CD1c-positive myeloid dendritic cell (primary cell): ENCODE results near the gene PEX5.

Experiments used
- DNase-seq: peaks from one replicate; pipeline ENCODE4 v3.0.0-alpha.2; 2016; ENCODE audit errors: extremely low spot score

Gene PEX5

DNA sequence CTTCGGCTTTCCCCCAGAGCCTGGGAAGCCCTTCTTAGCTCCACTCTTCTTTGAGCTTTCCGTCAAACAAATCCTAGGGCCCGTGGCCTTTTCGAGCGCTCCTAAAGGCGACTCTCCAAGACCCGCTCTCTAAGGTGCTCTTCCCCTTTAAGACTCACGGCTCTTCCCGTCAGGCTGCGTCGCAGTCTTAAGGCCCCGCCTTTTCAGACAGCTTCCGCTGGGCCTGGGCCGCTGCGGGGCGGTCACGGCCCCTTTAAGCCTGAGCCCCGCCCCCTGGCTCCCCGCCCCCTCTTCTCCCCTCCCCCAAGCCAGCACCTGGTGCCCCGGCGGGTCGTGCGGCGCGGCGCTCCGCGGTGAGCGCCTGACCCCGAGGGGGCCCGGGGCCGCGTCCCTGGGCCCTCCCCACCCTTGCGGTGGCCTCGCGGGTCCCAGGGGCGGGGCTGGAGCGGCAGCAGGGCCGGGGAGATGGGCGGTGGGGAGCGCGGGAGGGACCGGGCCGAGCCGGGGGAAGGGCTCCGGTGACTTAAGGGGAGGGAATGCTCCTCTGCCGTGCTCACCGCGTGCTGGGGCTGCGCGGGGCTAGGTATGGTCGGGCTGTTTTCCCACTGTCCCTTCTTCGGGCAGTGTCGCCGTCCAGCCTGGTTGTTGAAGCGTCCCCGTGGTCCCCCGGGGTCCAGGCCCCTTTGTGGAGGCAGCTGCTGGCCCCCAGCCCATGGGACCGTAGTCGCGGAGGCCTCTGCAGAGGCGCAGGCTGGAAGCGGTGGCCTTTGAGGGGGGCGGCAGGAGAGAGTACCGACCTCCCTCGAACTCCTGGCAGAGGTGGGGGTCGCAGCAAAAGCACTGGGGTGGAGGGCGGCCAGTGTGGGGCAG lies at the start of gene PEX5:
TSS of gene PEX5 (plus strand) at position 289 of the 870 bp plus-strand sequence. CDS start 692 bp downstream, outside the sequence.
- DNase-seq: peak; percentile 91

- no peak for DNase-seq
Measured at GRCh38 chr12:7141351-7142005, 48.0 kb upstream of the PEX5 start.

DNA sequence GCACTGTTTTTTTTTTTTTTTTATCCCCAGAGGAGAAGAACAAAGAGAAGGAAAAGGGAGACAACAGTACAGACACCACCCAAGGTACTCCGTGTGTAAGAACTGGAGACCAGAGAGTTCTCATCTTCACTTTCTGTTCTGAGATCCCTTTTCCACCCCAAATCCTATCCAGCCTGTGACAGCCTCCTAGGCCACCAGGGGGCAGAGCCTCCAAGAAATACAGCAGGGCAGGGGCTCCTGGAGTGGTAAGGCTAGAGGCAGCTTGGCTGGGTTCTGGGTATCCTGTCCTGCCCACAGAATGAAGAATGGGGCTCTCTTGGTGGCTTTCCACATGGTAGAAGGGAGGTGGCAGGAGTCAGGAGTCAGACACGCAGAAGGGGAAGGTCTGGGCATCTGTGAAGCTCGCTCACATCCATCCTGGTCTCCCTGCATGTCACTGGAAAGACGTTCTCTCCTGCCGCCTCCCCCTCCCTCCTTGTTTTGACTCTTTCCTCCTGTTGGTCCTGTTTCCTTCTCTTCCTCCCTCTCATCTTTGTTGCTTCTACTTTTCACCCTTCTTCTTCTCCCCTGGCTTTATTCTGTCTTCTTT lies 47.3 kb upstream of the PEX5 start:
- DNase-seq: peak; percentile 62

GRCh38 chr12:7142809-7143465 lies 46.5 kb upstream of the PEX5 start:
- no peak for DNase-seq

- DNase-seq: no peak
Measured at GRCh38 chr12:7143564-7143963, 45.9 kb upstream of the PEX5 start.

DNA sequence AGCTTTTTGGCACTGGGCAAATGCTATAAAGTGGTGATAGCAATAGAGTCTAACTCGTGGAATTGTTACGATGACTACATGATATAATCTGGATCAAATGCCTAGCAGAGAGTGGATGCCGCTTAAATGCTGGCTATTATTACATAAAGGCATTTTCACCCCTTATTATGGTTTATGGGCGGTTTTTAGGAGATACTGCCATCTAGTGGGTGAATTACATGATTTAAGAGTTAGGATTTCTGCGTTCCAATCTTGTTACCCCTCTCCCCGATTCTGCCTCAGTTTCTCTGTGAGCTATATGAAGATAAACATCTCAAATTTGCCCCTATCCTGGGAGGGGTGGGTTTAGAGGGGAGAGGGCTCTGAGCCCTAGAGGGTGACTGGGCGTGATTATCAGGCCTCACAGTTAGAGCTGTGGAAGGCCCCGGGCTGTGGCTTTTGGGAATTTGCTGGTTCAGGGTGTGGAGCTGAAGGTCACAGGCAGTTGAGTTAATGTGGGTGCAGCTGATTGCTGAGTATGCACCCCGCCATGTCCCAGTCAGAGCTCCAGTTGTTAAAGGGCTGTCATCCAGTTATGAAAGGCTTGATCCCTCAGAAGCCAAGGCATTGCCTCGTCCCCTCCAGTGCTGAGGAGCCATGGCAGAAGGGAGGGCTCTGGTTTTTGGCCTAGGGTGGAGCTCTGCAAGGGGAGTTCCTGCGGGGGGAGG lies 44.9 kb upstream of the PEX5 start:
- peak; percentile 44 for DNase-seq

DNA sequence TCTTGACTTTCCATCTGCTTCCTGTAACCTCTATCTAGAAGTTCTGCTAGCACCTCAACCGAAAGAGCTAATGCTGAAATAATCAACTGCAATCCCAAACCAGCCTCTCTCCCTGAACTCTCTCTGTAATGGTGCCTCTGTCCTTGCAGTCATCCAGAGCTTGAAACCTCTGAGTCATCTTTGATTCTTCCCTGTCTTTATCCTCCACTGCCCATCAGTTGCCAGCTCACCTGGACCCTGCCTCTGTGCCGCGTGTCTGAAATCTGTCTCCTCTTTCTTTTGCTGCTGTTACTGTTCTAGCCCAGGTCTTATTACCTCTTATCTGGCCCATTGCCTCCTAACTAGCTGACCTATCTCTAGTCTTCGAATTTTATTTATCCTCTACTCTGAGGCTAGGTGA lies 43.8 kb upstream of the PEX5 start:
- DNase-seq: no peak

- DNase-seq: no peak
Measured at GRCh38 chr12:7146228-7146627, 43.3 kb upstream of the PEX5 start.

- no peak for DNase-seq
Measured at GRCh38 chr12:7146906-7147305, 42.6 kb upstream of the PEX5 start.

DNA sequence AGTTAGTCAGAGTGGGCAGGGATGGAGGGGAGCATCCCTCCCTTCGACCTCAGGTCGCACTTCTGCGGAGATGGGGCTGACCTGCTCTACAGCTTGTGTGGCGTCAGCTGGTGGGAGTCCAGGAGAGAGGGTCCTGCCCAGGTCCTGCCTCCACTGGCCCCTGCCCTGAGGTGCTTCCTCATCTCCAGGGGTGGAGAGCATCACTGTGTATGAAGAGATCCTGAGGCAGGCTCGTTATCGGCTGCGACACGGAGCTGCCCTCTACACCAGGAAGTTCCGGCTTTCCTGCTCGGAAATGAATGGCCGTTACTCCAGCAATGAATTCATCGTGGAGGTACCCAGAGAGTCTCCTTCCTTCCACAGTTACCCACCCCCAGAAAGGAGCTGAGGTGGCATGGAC lies 39.1 kb upstream of the PEX5 start:
- DNase-seq: no peak

GRCh38 chr12:7150841-7151240 lies 38.6 kb upstream of the PEX5 start:
- no peak for DNase-seq

GRCh38 chr12:7151532-7151931 lies 38.0 kb upstream of the PEX5 start:
- DNase-seq: no peak

DNA sequence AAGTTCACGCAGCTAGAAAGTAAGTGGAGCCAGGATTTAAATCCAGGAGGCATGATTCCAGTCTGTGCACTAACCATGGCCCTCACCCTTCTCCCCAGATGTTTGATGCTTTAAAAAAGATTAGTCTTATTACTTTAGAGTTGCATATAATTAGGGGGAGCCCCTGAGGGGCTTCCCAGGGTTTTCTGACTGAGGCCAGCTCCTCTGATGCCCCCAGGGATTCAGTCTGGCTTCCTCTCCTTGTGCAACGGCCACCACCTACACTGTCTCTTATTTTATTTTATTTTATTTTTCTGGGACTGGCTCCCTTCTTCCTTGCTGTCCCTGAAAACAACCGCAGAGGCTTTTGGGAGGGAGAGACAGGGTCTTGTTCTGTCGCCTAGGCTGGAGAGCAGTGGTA lies 36.7 kb upstream of the PEX5 start:
- DNase-seq: no peak

DNA sequence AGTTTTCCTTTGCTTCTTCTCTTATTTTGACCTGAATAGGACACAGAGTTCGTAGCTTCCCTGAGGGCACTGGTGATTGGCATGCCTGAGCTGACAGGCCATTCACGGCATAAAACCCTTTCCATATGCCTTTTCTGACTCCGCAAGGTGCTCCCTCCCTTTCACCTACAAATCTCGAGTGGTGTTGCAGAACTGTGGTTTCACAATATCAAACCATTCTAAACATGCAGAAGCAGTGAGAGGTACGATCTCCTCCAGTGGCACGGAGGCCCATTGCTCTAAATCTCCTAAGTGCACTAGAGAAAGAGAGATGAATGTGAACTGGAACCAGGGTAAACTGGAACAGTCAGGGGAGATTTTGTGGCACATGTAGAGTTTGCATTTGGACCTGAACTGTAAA lies 35.4 kb upstream of the PEX5 start:
- DNase-seq: no peak

GRCh38 chr12:7154901-7155470 lies 34.5 kb upstream of the PEX5 start:
- no peak for DNase-seq

GRCh38 chr12:7155471-7156034 lies 33.9 kb upstream of the PEX5 start:
- DNase-seq: no peak

DNA sequence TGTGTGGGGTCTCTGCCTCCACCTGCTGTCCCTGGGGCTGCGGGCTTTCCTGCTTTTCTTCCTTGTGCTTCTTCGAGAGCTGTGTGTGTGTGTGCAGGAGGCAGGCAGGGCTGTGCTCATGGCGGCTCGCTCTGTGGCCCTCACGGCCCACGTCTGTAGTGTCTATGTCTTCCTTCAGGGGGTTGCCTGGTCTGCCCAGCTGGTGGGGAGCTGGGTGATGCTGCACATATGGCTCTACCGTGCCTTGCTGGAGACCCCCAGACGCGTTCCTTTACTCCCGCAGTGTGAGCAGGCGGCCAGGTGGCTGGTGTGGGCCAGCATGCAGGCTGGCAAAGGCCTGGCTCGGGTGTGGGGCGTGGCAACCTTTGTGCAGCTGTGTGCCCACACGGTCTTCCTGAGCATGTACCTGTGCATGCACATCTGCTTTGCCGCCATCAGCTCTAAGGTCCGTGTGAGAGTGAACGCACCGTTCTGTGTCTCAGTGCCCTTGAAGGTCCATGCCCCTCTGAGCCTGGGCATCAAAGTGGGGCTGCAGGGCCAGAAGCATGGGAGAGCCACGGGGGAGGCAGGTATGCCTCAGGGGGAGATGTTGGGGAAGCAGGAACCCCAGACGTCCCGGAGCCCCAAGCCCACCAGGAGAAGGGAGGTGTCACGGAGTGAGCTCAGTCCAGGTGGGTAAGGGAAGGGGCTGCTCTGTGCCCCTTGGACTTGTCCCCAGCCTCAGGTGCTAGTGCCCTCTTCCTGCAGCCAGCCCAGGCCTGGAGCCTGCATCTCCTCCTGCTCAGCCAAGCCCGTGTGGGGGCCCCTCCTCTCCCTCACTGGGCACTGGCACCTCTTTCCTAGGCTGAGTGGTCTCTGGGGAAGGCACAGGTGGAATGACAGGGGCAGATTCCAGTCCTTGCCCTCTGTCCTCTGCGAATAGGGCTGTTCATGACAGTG lies 33.0 kb upstream of the PEX5 start:
- DNase-seq: no peak

DNA sequence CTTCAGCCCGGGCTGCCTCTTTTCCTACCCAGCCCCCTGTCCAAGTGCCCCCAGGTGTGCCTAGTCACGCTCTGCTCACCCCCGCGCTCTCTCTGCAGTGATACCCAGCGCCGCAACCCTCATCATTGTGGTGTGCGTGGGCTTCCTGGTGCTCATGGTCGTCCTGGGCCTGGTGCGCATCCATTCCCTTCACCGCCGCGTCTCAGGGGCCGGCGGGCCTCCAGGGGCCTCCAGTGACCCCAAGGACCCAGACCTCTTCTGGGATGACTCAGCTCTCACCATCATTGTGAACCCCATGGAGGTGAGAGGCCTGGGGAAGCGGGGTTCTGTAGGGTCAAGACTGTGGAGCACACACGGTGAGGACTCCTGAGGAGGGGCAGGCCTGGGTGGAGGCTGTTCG lies 32.1 kb upstream of the PEX5 start:
- no peak for DNase-seq

- DNase-seq: no peak
Measured at GRCh38 chr12:7158781-7159609, 30.5 kb upstream of the PEX5 start.
